ENCODE data around the gene SMIM36. TPM values are rescaled to one million over a fixed set of nuclear protein-coding genes. Genes with fewer than 3 reads are reported as not detected.

SMIM36 gene
- total RNA-seq, 2 donors from 2014 or later: not detected

DNA sequence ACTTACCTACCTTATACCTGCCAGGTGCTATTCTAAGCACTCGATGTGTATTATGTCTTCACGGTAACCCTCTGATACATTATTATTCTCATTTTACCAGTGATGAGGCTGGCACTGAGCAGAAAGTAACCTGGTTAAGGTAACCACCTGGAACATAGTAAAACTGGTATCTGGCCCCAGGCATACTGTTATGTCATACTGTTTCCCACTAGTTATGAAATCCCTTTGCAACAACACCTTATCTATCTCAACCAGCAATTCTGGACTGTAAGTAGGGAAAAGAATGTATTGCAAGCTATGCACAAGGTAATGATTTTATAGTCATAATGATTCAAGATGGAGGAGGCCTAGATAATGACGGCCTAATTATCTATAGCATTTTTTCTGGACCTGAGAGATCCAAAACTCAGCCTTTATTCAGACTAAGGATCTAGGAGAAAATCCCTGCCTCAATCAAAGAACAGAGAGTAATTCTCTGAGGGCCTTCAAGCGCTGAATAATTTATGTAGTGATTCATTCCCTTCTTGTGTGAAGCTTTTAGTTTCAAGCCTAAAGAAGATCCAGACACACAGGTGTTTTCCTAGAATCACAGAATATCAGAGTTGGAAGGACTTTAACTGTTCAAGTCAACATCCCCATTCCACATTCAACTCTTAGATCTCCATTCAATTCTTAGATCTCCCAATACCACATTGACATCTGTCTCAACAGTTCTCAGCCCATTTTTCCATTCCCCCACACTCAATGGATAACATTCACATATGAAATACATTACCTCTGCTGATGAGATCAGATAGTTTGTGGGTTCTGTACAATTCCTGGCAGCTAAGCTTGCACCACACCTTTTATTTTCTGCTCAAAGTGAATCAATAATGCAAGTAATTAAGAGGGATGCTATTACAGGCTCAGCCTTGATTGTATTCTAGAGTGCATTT lies 74.8 kb downstream of the SMIM36 start:
- Histone ChIP-seq H3K9me3 (ENCODE audit: control insufficient read depth, low read length) (no peaks in the 10 kb centered on the region), H3K4me1 (ENCODE audit: control insufficient read depth, insufficient read depth, low read length) (peaks cover 3% of the 10 kb centered on the region), H3K27ac (ENCODE audit: low read depth, low read length) (no peak overlapping the region), H3K9ac (ENCODE audit: extremely low read depth, low read length, poor library complexity, severe bottlenecking) (no peak overlapping the region), H3K36me3 (ENCODE audit: control insufficient read depth, insufficient read depth, low read length) (no peaks in the 10 kb centered on the region), H3K27me3 (ENCODE audit: control insufficient read depth, insufficient read depth, low read length, poor library complexity, severe bottlenecking) (no peaks in the 10 kb centered on the region), H3K4me3 (ENCODE audit: low read length) (no peak overlapping the region)
- H3K4me1 Mint-ChIP-seq: peaks cover 41% of the 10 kb centered on the region
- no peaks in the 10 kb centered on the region for H3K27me3 Mint-ChIP-seq (ENCODE audit: insufficient read depth)
- DNase-seq: no peak
- H3K27ac Mint-ChIP-seq: no peak overlapping the region
- TF ChIP-seq, protein P1, sequence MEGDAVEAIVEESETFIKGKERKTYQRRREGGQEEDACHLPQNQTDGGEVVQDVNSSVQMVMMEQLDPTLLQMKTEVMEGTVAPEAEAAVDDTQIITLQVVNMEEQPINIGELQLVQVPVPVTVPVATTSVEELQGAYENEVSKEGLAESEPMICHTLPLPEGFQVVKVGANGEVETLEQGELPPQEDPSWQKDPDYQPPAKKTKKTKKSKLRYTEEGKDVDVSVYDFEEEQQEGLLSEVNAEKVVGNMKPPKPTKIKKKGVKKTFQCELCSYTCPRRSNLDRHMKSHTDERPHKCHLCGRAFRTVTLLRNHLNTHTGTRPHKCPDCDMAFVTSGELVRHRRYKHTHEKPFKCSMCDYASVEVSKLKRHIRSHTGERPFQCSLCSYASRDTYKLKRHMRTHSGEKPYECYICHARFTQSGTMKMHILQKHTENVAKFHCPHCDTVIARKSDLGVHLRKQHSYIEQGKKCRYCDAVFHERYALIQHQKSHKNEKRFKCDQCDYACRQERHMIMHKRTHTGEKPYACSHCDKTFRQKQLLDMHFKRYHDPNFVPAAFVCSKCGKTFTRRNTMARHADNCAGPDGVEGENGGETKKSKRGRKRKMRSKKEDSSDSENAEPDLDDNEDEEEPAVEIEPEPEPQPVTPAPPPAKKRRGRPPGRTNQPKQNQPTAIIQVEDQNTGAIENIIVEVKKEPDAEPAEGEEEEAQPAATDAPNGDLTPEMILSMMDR (conservative IDR thresholded peaks at IDR 0.05): no peak
- H3K4me3 Mint-ChIP-seq: no peak overlapping the region
- WGBS, 2 experiments (ENCODE audit: insufficient coverage in 1 of 2, insufficient read length in 1 of 2): 92 to 100% methylated on average over 3 to 4 of the region's 4 CpGs
- H3K9me3 Mint-ChIP-seq: peaks cover 3% of the 10 kb centered on the region
- no peaks in the 10 kb centered on the region for H3K36me3 Mint-ChIP-seq (ENCODE audit: low read depth)

DNA sequence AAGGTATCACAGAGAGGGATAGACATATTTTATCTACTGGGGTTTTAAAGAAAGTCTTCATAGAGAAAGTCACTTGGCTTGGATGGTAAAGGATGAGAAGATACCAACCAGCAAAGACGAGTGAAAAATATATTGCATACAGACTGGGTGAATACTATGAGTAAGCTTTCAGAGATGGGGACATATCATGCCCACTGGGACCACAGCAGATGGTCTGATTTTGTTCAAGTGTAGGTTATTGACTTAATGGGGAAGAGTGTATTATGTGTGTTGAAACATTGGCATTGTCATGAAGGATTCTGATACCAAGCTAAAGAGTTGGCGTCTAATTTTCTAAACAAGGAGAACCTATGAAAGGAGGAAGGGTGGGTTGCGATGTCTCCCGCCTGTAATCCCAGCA lies 75.8 kb downstream of the SMIM36 start:
- Histone ChIP-seq H3K9ac (ENCODE audit: extremely low read depth, low read length, poor library complexity, severe bottlenecking) (no peak overlapping the region), H3K9me3 (ENCODE audit: control insufficient read depth, low read length) (no peaks in the 10 kb centered on the region), H3K27me3 (ENCODE audit: control insufficient read depth, insufficient read depth, low read length, poor library complexity, severe bottlenecking) (no peaks in the 10 kb centered on the region), H3K4me3 (ENCODE audit: low read length) (no peak overlapping the region), H3K4me1 (ENCODE audit: control insufficient read depth, insufficient read depth, low read length) (peaks cover 3% of the 10 kb centered on the region), H3K27ac (ENCODE audit: low read depth, low read length) (no peak overlapping the region), H3K36me3 (ENCODE audit: control insufficient read depth, insufficient read depth, low read length) (no peaks in the 10 kb centered on the region)
- no peak overlapping the region for H3K27ac Mint-ChIP-seq
- H3K27me3 Mint-ChIP-seq (ENCODE audit: insufficient read depth): no peaks in the 10 kb centered on the region
- TF ChIP-seq, protein P1 (conservative IDR thresholded peaks at IDR 0.05): no peak
- H3K9me3 Mint-ChIP-seq: peaks cover 3% of the 10 kb centered on the region
- no peak overlapping the region for H3K4me3 Mint-ChIP-seq
- peaks cover 46% of the 10 kb centered on the region for H3K4me1 Mint-ChIP-seq
- no peak for DNase-seq
- no peaks in the 10 kb centered on the region for H3K36me3 Mint-ChIP-seq (ENCODE audit: low read depth)
- 82 to 93% methylated on average over 2 to 4 of the region's 4 CpGs for WGBS, 2 experiments (ENCODE audit: insufficient coverage in 1 of 2, insufficient read length in 1 of 2)

DNA sequence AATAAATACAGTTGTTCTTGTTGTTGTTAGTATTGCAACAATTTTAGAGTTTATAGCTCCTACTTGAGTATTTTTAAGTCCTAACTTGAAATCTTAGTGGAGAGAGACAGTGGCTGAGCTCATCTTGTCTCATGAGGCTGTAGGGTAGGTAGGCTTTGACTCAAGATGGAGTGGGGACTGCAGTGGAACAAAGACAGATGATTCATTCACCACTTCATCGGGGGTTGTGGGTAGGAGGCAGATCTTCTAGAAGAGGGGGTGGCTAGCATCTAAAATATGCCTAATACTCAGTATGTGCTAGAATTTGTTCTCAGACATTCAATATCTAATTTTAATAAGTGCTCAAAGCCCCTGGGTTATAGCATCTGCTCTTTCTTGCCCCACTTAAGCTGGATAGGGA lies 76.5 kb downstream of the SMIM36 start:
- Histone ChIP-seq H3K27me3 (ENCODE audit: control insufficient read depth, insufficient read depth, low read length, poor library complexity, severe bottlenecking) (no peaks in the 10 kb centered on the region), H3K4me1 (ENCODE audit: control insufficient read depth, insufficient read depth, low read length) (peaks cover 3% of the 10 kb centered on the region), H3K9me3 (ENCODE audit: control insufficient read depth, low read length) (no peaks in the 10 kb centered on the region), H3K4me3 (ENCODE audit: low read length) (no peak overlapping the region), H3K9ac (ENCODE audit: extremely low read depth, low read length, poor library complexity, severe bottlenecking) (no peak overlapping the region), H3K36me3 (ENCODE audit: control insufficient read depth, insufficient read depth, low read length) (no peaks in the 10 kb centered on the region), H3K27ac (ENCODE audit: low read depth, low read length) (no peak overlapping the region)
- Mint-ChIP-seq H3K27me3 (ENCODE audit: insufficient read depth) (no peaks in the 10 kb centered on the region), H3K4me3 (no peak overlapping the region), H3K36me3 (ENCODE audit: low read depth) (no peaks in the 10 kb centered on the region), H3K4me1 (peaks cover 46% of the 10 kb centered on the region), H3K27ac (no peak overlapping the region), H3K9me3 (peaks cover 3% of the 10 kb centered on the region)
- DNase-seq: no peak
- 100% methylated on average over 1 of the region's 1 CpG; no CpG with 5 or more reads in 1 of the 2 experiments for WGBS, 2 experiments (ENCODE audit: insufficient coverage in 1 of 2, insufficient read length in 1 of 2)
- TF ChIP-seq, protein P1 (conservative IDR thresholded peaks at IDR 0.05): no peak
